HG03097 (cell line): ENCODE results near the gene SPSB3.

Experiments used
- ATAC-seq: cut with Tn5 transposase; IDR thresholded peaks from one replicate; pipeline ENCODE4 v1.9.1; 2021; ENCODE audit not compliant: unreplicated experiment, low FRiP score

The SPSB3 gene

GRCh38 chr16:1782408-1783264 lies at the start of gene SPSB3, which contains the start of gene NUBP2:
TSS of gene SPSB3 (minus strand) at chr16:1782571. CDS start at chr16:1781483, 1,088 bp downstream.
TSS of gene NUBP2 (plus strand) at chr16:1782960. CDS start at chr16:1783021, 61 bp downstream.
- peak; percentile 79 for ATAC-seq

GRCh38 chr16:1831186-1832075 lies 49.1 kb upstream of the SPSB3 start:
- no peak for ATAC-seq

- ATAC-seq = no peak
Measured at GRCh38 chr16:1830213-1830612, 47.8 kb upstream of the SPSB3 start.

- ATAC-seq = no peak
Measured at GRCh38 chr16:1828645-1829410, 46.5 kb upstream of the SPSB3 start.

GRCh38 chr16:1826691-1827573 lies 44.6 kb upstream of the SPSB3 start, which contains the start of the genes FAHD1 and HAGH:
TSS of gene FAHD1 (plus strand) at chr16:1827206. CDS start at chr16:1827239, 33 bp downstream.
TSS of gene HAGH (minus strand) at chr16:1826825. CDS start at chr16:1826787, 38 bp downstream.
- ATAC-seq = peak; percentile 76

GRCh38 chr16:1825864-1826690 lies 43.7 kb upstream of the SPSB3 start:
- ATAC-seq = peak; percentile 18

GRCh38 chr16:1825381-1825863 lies 43.1 kb upstream of the SPSB3 start:
- ATAC-seq = no peak

- no peak for ATAC-seq
Measured at GRCh38 chr16:1823821-1824220, 41.5 kb upstream of the SPSB3 start.

GRCh38 chr16:1822801-1823200 lies 40.4 kb upstream of the SPSB3 start:
- ATAC-seq = no peak

- no peak for ATAC-seq
Measured at GRCh38 chr16:1821861-1822611, 39.7 kb upstream of the SPSB3 start.

- no peak for ATAC-seq
Measured at GRCh38 chr16:1820946-1821290, 38.5 kb upstream of the SPSB3 start.

- ATAC-seq = no peak
Measured at GRCh38 chr16:1820096-1820945, 38.0 kb upstream of the SPSB3 start.

GRCh38 chr16:1819611-1820010 lies 37.2 kb upstream of the SPSB3 start:
- ATAC-seq = no peak

GRCh38 chr16:1818873-1819525 lies 36.6 kb upstream of the SPSB3 start:
- ATAC-seq = no peak

GRCh38 chr16:1818204-1818872 lies 36.0 kb upstream of the SPSB3 start:
- ATAC-seq = no peak

- no peak for ATAC-seq
Measured at GRCh38 chr16:1817716-1818115, 35.3 kb upstream of the SPSB3 start.
